ENCODE data around the gene ZDHHC20.
"Not testable (repeated sequence)": the region's sequence is repeated elsewhere in the genome, so short reads cannot be mapped to it uniquely, and the experiment has no call there.

Gene ZDHHC20

GRCh38 chr13:21435231-21435630 is 23.9 kb downstream of the ZDHHC20 start:
- DNase-seq: no peak

GRCh38 chr13:21434588-21434987 is 24.5 kb downstream of the ZDHHC20 start:
- no peak for DNase-seq

GRCh38 chr13:21429211-21429610 is 29.9 kb downstream of the ZDHHC20 start:
- no peak for DNase-seq

GRCh38 chr13:21427741-21428140 is 31.4 kb downstream of the ZDHHC20 start:
- DNase-seq: no peak

GRCh38 chr13:21426238-21426637 is 32.9 kb downstream of the ZDHHC20 start:
- DNase-seq: no peak

GRCh38 chr13:21420706-21421105 is 38.4 kb downstream of the ZDHHC20 start:
- no peak for DNase-seq

- DNase-seq: no peak
Measured at GRCh38 chr13:21413013-21413412, 46.1 kb downstream of the ZDHHC20 start.

- DNase-seq: not testable (repeated sequence)
Measured at GRCh38 chr13:21410453-21410852, 48.6 kb downstream of the ZDHHC20 start.

GRCh38 chr13:21405309-21405708 is 53.8 kb downstream of the ZDHHC20 start:
- DNase-seq: no peak

GRCh38 chr13:21402586-21403307 is 56.4 kb downstream of the ZDHHC20 start:
- no peak for DNase-seq

GRCh38 chr13:21399741-21400140 is 59.4 kb downstream of the ZDHHC20 start:
- DNase-seq: no peak

GRCh38 chr13:21395953-21396352 is 63.1 kb downstream of the ZDHHC20 start:
- DNase-seq: no peak

- DNase-seq: no peak
Measured at GRCh38 chr13:21389124-21389523, 70.0 kb downstream of the ZDHHC20 start.

GRCh38 chr13:21385710-21386109 is 73.4 kb downstream of the ZDHHC20 start:
- no peak for DNase-seq

GRCh38 chr13:21383090-21383489 is 76.0 kb downstream of the ZDHHC20 start:
- no peak for DNase-seq

GRCh38 chr13:21376998-21377985 is 81.8 kb downstream of the ZDHHC20 start:
- DNase-seq: not testable (repeated sequence)

- no peak for DNase-seq
Measured at GRCh38 chr13:21372530-21372929, 86.6 kb downstream of the ZDHHC20 start.

GRCh38 chr13:21371011-21371410 is 88.1 kb downstream of the ZDHHC20 start:
- DNase-seq: no peak

- DNase-seq: no peak
Measured at GRCh38 chr13:21365574-21365973, 93.5 kb downstream of the ZDHHC20 start.

- DNase-seq: no peak
Measured at GRCh38 chr13:21364916-21365315, 94.2 kb downstream of the ZDHHC20 start.

GRCh38 chr13:21364357-21364756 is 94.7 kb downstream of the ZDHHC20 start:
- no peak for DNase-seq

- no peak for DNase-seq
Measured at GRCh38 chr13:21362741-21363140, 96.4 kb downstream of the ZDHHC20 start.

GRCh38 chr13:21361706-21362105 is 97.4 kb downstream of the ZDHHC20 start:
- no peak for DNase-seq

- no peak for DNase-seq
Measured at GRCh38 chr13:21361123-21361522, 98.0 kb downstream of the ZDHHC20 start.
